ENCODE measurements around the gene EHMT1. TPM values are rescaled to one million over a fixed set of nuclear protein-coding genes. Genes with fewer than 3 reads are reported as not detected.

EHMT1 gene
- total RNA-seq, 5 donors from 2014 or later (not counting 1 experiment from before 2014, with no cell fraction given), result 113 to 124 (median 121) TPM

GRCh38 chr9:137582286-137582860 is 36.4 kb upstream of the EHMT1 start:
- H3K27ac Mint-ChIP-seq, result no peak overlapping the region
- peaks cover 5 to 16% of the 10 kb centered on the region in 2 experiments for H3K4me1 ChIP-seq (ENCODE audit: control insufficient read depth in 1 of 2, extremely low read depth in 1 of 2, insufficient read depth in 2 of 2, low read length in 2 of 2)
- H3K9me3 ChIP-seq, result no peaks in the 10 kb centered on the region
- peaks cover 15 to 34% of the 10 kb centered on the region in 2 donors for H3K36me3 ChIP-seq (ENCODE audit: control insufficient read depth in 2 of 2, extremely low read depth in 1 of 2, insufficient read depth in 1 of 2, low read length in 1 of 2)
- no peak for ATAC-seq (replicated peaks in 1 of 4)
- no peaks in the 10 kb centered on the region for H3K27me3 ChIP-seq (replicated peaks in 1 of 2; ENCODE audit: control insufficient read depth in 2 of 2, extremely low read depth in 1 of 2, insufficient read depth in 2 of 2, low read length in 1 of 2)
- peaks cover 25% of the 10 kb centered on the region for H3K36me3 Mint-ChIP-seq
- peak in 1 of 35 experiments; percentile 32 for DNase-seq
- CTCF ChIA-PET, result interaction anchor here in 1 of 2 donors (0.5 kb wide), 1 partner anchor 670 kb away, joined by 3 read pairs; no protein-coding TSS in a partner anchor
- no peak overlapping the region for H3K4me3 ChIP-seq (ENCODE audit: control insufficient read depth in 1 of 2, extremely low read depth in 1 of 2, low read length in 1 of 2)
- H3K4me3 Mint-ChIP-seq, result no peak overlapping the region
- H3K27me3 Mint-ChIP-seq, result no peaks in the 10 kb centered on the region
- peaks cover 7 to 16% (median 15%) of the 10 kb centered on the region in 3 donors for H3K4me1 Mint-ChIP-seq
- POLR2A ChIA-PET, result no interaction called here
- no peaks in the 10 kb centered on the region for H3K9me3 Mint-ChIP-seq
- no peak overlapping the region for H3K27ac ChIP-seq (ENCODE audit: low read length)
- 92% methylated on average over 20 of the region's 20 CpGs for WGBS (ENCODE audit: insufficient coverage)

- WGBS (ENCODE audit: insufficient coverage), result 96% methylated on average over 10 of the region's 14 CpGs
- Mint-ChIP-seq H3K9me3 (no peaks in the 10 kb centered on the region), H3K27ac (no peak overlapping the region), H3K36me3 (peaks cover 33% of the 10 kb centered on the region), H3K4me1 (peaks cover 6 to 17% (median 12%) of the 10 kb centered on the region in 3 donors), H3K4me3 (no peak overlapping the region), H3K27me3 (no peaks in the 10 kb centered on the region)
- peaks cover 0 to 12% of the 10 kb centered on the region in 2 experiments for H3K4me1 ChIP-seq (ENCODE audit: control insufficient read depth in 1 of 2, extremely low read depth in 1 of 2, insufficient read depth in 2 of 2, low read length in 2 of 2)
- no peak overlapping the region for H3K4me3 ChIP-seq (ENCODE audit: control insufficient read depth in 1 of 2, extremely low read depth in 1 of 2, low read length in 1 of 2)
- H3K9me3 ChIP-seq, result no peaks in the 10 kb centered on the region
- ATAC-seq (replicated peaks in 1 of 4) (no peak), DNase-seq (no peak)
- CTCF ChIA-PET, result no interaction called here
- H3K27me3 ChIP-seq (replicated peaks in 1 of 2; ENCODE audit: control insufficient read depth in 2 of 2, extremely low read depth in 1 of 2, insufficient read depth in 2 of 2, low read length in 1 of 2), result no peaks in the 10 kb centered on the region
- H3K27ac ChIP-seq (ENCODE audit: low read length), result no peak overlapping the region
- POLR2A ChIA-PET, result interaction anchor here in 1 of 2 donors (0.5 kb wide), 1 partner anchor 133 kb away, joined by 10 read pairs; no protein-coding TSS in a partner anchor
- H3K36me3 ChIP-seq (ENCODE audit: control insufficient read depth in 2 of 2, extremely low read depth in 1 of 2, insufficient read depth in 1 of 2, low read length in 1 of 2), result peaks cover 16 to 43% of the 10 kb centered on the region in 2 donors
Measured at GRCh38 chr9:137583347-137583746, 35.5 kb upstream of the EHMT1 start.

GRCh38 chr9:137583957-137584356 is 34.8 kb upstream of the EHMT1 start:
- H3K36me3 Mint-ChIP-seq, result peaks cover 33% of the 10 kb centered on the region
- DNase-seq, result no peak
- H3K4me1 ChIP-seq (ENCODE audit: control insufficient read depth in 1 of 2, extremely low read depth in 1 of 2, insufficient read depth in 2 of 2, low read length in 2 of 2), result peaks cover 0 to 14% of the 10 kb centered on the region in 2 experiments
- no peaks in the 10 kb centered on the region for H3K27me3 Mint-ChIP-seq
- no peak overlapping the region for H3K4me3 ChIP-seq (ENCODE audit: control insufficient read depth in 1 of 2, extremely low read depth in 1 of 2, low read length in 1 of 2)
- H3K27me3 ChIP-seq (replicated peaks in 1 of 2; ENCODE audit: control insufficient read depth in 2 of 2, extremely low read depth in 1 of 2, insufficient read depth in 2 of 2, low read length in 1 of 2), result no peaks in the 10 kb centered on the region
- peaks cover 6 to 22% (median 15%) of the 10 kb centered on the region in 3 donors for H3K4me1 Mint-ChIP-seq
- whole genome bisulfite sequencing (ENCODE audit: insufficient coverage), result 95% methylated on average over 5 of the region's 8 CpGs
- POLR2A ChIA-PET, result no interaction called here
- CTCF ChIA-PET, result interaction anchor here in 1 of 2 donors (0.5 kb wide), 1 partner anchor 451 kb away, joined by 5 read pairs; no protein-coding TSS in a partner anchor
- no peak overlapping the region for H3K4me3 Mint-ChIP-seq
- H3K9me3 ChIP-seq, result no peaks in the 10 kb centered on the region
- H3K27ac ChIP-seq (ENCODE audit: low read length), result no peak overlapping the region
- no peaks in the 10 kb centered on the region for H3K9me3 Mint-ChIP-seq
- H3K27ac Mint-ChIP-seq, result no peak overlapping the region
- peaks cover 16 to 43% of the 10 kb centered on the region in 2 donors for H3K36me3 ChIP-seq (ENCODE audit: control insufficient read depth in 2 of 2, extremely low read depth in 1 of 2, insufficient read depth in 1 of 2, low read length in 1 of 2)
- no peak for ATAC-seq (replicated peaks in 1 of 4)

- peaks cover 28% of the 10 kb centered on the region for H3K36me3 Mint-ChIP-seq
- ChIA-PET CTCF (interaction anchor here in 1 of 2 donors (0.6 kb wide), 1 partner anchor 915 kb away, joined by 3 read pairs; no protein-coding TSS in a partner anchor), POLR2A (no interaction called here)
Measured at GRCh38 chr9:137586854-137587253, 32.0 kb upstream of the EHMT1 start.

GRCh38 chr9:137588311-137588710 is 30.5 kb upstream of the EHMT1 start:
- H3K9me3 ChIP-seq, result no peaks in the 10 kb centered on the region
- H3K36me3 ChIP-seq (ENCODE audit: control insufficient read depth in 2 of 2, extremely low read depth in 1 of 2, insufficient read depth in 1 of 2, low read length in 1 of 2), result peaks cover 16 to 34% of the 10 kb centered on the region in 2 donors
- H3K36me3 Mint-ChIP-seq, result peaks cover 24% of the 10 kb centered on the region
- no peak overlapping the region for H3K27ac ChIP-seq (ENCODE audit: low read length)
- no peaks in the 10 kb centered on the region for H3K27me3 Mint-ChIP-seq
- peaks cover 3 to 26% of the 10 kb centered on the region in 2 experiments for H3K4me1 ChIP-seq (ENCODE audit: control insufficient read depth in 1 of 2, extremely low read depth in 1 of 2, insufficient read depth in 2 of 2, low read length in 2 of 2)
- peaks cover 17 to 22% (median 18%) of the 10 kb centered on the region in 3 donors for H3K4me1 Mint-ChIP-seq
- CTCF ChIA-PET, result interaction anchor here (0.5 to 1.6 kb wide), 2 partner anchors 9 to 34 kb away, joined by 3 to 5 read pairs; no protein-coding TSS in a partner anchor
- peak overlapping the region; percentile 64 to 84 (median 79) for H3K4me3 Mint-ChIP-seq
- no peaks in the 10 kb centered on the region for H3K27me3 ChIP-seq (replicated peaks in 1 of 2; ENCODE audit: control insufficient read depth in 2 of 2, extremely low read depth in 1 of 2, insufficient read depth in 2 of 2, low read length in 1 of 2)
- H3K27ac Mint-ChIP-seq, result no peak overlapping the region
- no peaks in the 10 kb centered on the region for H3K9me3 Mint-ChIP-seq
- 100% methylated on average over 5 of the region's 13 CpGs for WGBS (ENCODE audit: insufficient coverage)
- no peak for DNase-seq
- POLR2A ChIA-PET, result no interaction called here
- no peak for ATAC-seq (replicated peaks in 1 of 4)
- no peak overlapping the region for H3K4me3 ChIP-seq (ENCODE audit: control insufficient read depth in 1 of 2, extremely low read depth in 1 of 2, low read length in 1 of 2)

More at GRCh38 chr9:137586854-137587253, 32.0 kb upstream of the EHMT1 start:
- Histone ChIP-seq H3K27ac (ENCODE audit: low read length) (no peak overlapping the region), H3K4me3 (ENCODE audit: control insufficient read depth in 1 of 2, extremely low read depth in 1 of 2, low read length in 1 of 2) (no peak overlapping the region), H3K27me3 (replicated peaks in 1 of 2; ENCODE audit: control insufficient read depth in 2 of 2, extremely low read depth in 1 of 2, insufficient read depth in 2 of 2, low read length in 1 of 2) (no peaks in the 10 kb centered on the region), H3K9me3 (no peaks in the 10 kb centered on the region), H3K4me1 (ENCODE audit: control insufficient read depth in 1 of 2, extremely low read depth in 1 of 2, insufficient read depth in 2 of 2, low read length in 2 of 2) (peaks cover 3 to 26% of the 10 kb centered on the region in 2 experiments), H3K36me3 (ENCODE audit: control insufficient read depth in 2 of 2, extremely low read depth in 1 of 2, insufficient read depth in 1 of 2, low read length in 1 of 2) (peaks cover 16 to 43% of the 10 kb centered on the region in 2 donors)
- Mint-ChIP-seq H3K4me1 (peaks cover 17 to 20% (median 18%) of the 10 kb centered on the region in 3 donors), H3K27ac (no peak overlapping the region), H3K9me3 (no peaks in the 10 kb centered on the region), H3K4me3 (no peak overlapping the region), H3K27me3 (no peaks in the 10 kb centered on the region)
- 97% methylated on average over 13 of the region's 14 CpGs for WGBS (ENCODE audit: insufficient coverage)
- ATAC-seq (replicated peaks in 1 of 4) (no peak), DNase-seq (no peak)

- peaks cover 16 to 30% of the 10 kb centered on the region in 2 donors for H3K36me3 ChIP-seq (ENCODE audit: control insufficient read depth in 2 of 2, extremely low read depth in 1 of 2, insufficient read depth in 1 of 2, low read length in 1 of 2)
Measured at GRCh38 chr9:137588891-137589290, 29.9 kb upstream of the EHMT1 start.

More at GRCh38 chr9:137588891-137589290, 29.9 kb upstream of the EHMT1 start:
- CTCF ChIA-PET, result interaction anchor here in 1 of 2 donors (1.6 kb wide), 1 partner anchor 10 kb away, joined by 5 read pairs; no protein-coding TSS in a partner anchor
- Mint-ChIP-seq H3K27ac (no peak overlapping the region), H3K27me3 (no peaks in the 10 kb centered on the region), H3K36me3 (peaks cover 24% of the 10 kb centered on the region), H3K4me3 (peak overlapping the region; percentile 79 to 84 (median 79)), H3K4me1 (peaks cover 17 to 22% (median 18%) of the 10 kb centered on the region in 3 donors), H3K9me3 (no peaks in the 10 kb centered on the region)
- Histone ChIP-seq H3K27me3 (replicated peaks in 1 of 2; ENCODE audit: control insufficient read depth in 2 of 2, extremely low read depth in 1 of 2, insufficient read depth in 2 of 2, low read length in 1 of 2) (no peaks in the 10 kb centered on the region), H3K4me3 (ENCODE audit: control insufficient read depth in 1 of 2, extremely low read depth in 1 of 2, low read length in 1 of 2) (no peak overlapping the region), H3K27ac (ENCODE audit: low read length) (no peak overlapping the region), H3K4me1 (ENCODE audit: control insufficient read depth in 1 of 2, extremely low read depth in 1 of 2, insufficient read depth in 2 of 2, low read length in 2 of 2) (peaks cover 3 to 26% of the 10 kb centered on the region in 2 experiments), H3K9me3 (no peaks in the 10 kb centered on the region)
- ATAC-seq (replicated peaks in 1 of 4) (no peak), DNase-seq (no peak)
- POLR2A ChIA-PET, result no interaction called here
- WGBS (ENCODE audit: insufficient coverage), result 100% methylated on average over 2 of the region's 6 CpGs

All from T-cell (primary cell).